HFFc6 (cell line): ENCODE data around the gene PIPOX. TPM values are rescaled to one million over a fixed set of nuclear protein-coding genes. Genes with fewer than 3 reads are reported as not detected.

ENCODE experiments used
- DNase-seq: peaks from one replicate; pipeline ENCODE4 v3.0.0-alpha.2; 2018
- H3K27ac Mint-ChIP-seq: 2 replicates; pipeline ENCODE4 v1.8.0; 2020; ENCODE audit warnings: mild to moderate bottlenecking, mixed read lengths
- H3K27me3 Mint-ChIP-seq: 2 replicates; pipeline ENCODE4 v1.8.0; 2021; ENCODE audit warnings: mild to moderate bottlenecking, moderate library complexity, mixed read lengths; ENCODE audit not compliant: insufficient read depth
- H3K36me3 Mint-ChIP-seq: 2 replicates; pipeline ENCODE4 v1.8.0; 2021; ENCODE audit warnings: low read depth, mixed read lengths
- H3K4me1 Mint-ChIP-seq: 2 replicates; pipeline ENCODE4 v1.8.0; 2020; ENCODE audit warnings: low read depth, mixed read lengths
- H3K4me3 Mint-ChIP-seq: 2 replicates; pipeline ENCODE4 v1.8.0; 2020; ENCODE audit warnings: mild to moderate bottlenecking, moderate library complexity, mixed read lengths
- H3K9me3 Mint-ChIP-seq: 2 replicates; pipeline ENCODE4 v1.8.0; 2020; ENCODE audit warnings: mild to moderate bottlenecking, mixed read lengths
- CTCF ChIP-seq: fragments of 200-600 bp; sonication (generic); IDR thresholded peaks from 2 replicates; pipeline ENCODE4 v1.5.0; 2021; ENCODE audit warnings: antibody characterized with exemption, mild to moderate bottlenecking
- total RNA-seq, 6 experiments: library from RNA; stranded (reverse); fragmentation: NEBNext Ultra II Directional; extraction: Animal tissue kit (Norgen Biotek cat#: 25700); gene quantifications; 2 replicates in 1 of 6; 3 replicates in 5 of 6; pipeline ENCODE4 v1.2.3, GENCODE V29; 2021

Gene PIPOX
- total RNA-seq, 6 experiments from 2014 or later = 0.17 to 0.73 (median 0.44) TPM

GRCh38 chr17:29039764-29040598 is 3.0 kb upstream of the PIPOX start:
- no peak for TF ChIP-seq CTCF
- peaks cover 12% of the 10 kb centered on the region for H3K27me3 Mint-ChIP-seq
- peaks cover 6% of the 10 kb centered on the region for H3K36me3 Mint-ChIP-seq
- peaks cover 13% of the 10 kb centered on the region; the same call in 1 of the 2 replicates for H3K4me1 Mint-ChIP-seq
- DNase-seq = peak; percentile 28
- no peak overlapping the region for H3K27ac Mint-ChIP-seq
- peaks cover 10% of the 10 kb centered on the region for H3K9me3 Mint-ChIP-seq
- H3K4me3 Mint-ChIP-seq = no peak overlapping the region

GRCh38 chr17:29041091-29041490 is 1.9 kb upstream of the PIPOX start:
- H3K9me3 Mint-ChIP-seq = no peaks in the 10 kb centered on the region
- no peak for TF ChIP-seq CTCF
- H3K27me3 Mint-ChIP-seq = peaks cover 17% of the 10 kb centered on the region
- H3K36me3 Mint-ChIP-seq = no peaks in the 10 kb centered on the region
- DNase-seq = no peak
- H3K27ac Mint-ChIP-seq = no peak overlapping the region
- no peak overlapping the region for H3K4me3 Mint-ChIP-seq
- H3K4me1 Mint-ChIP-seq = peaks cover 13% of the 10 kb centered on the region; the same call in 1 of the 2 replicates

GRCh38 chr17:29041571-29041970 is 1.4 kb upstream of the PIPOX start:
- Mint-ChIP-seq H3K36me3 (no peaks in the 10 kb centered on the region), H3K4me3 (no peak overlapping the region), H3K27me3 (peaks cover 21% of the 10 kb centered on the region), H3K27ac (no peak overlapping the region), H3K9me3 (no peaks in the 10 kb centered on the region), H3K4me1 (peaks cover 13% of the 10 kb centered on the region; the same call in 1 of the 2 replicates)
- no peak for DNase-seq
- TF ChIP-seq CTCF = no peak

GRCh38 chr17:29042026-29042678 is 789 bp upstream of the PIPOX start:
- DNase-seq = no peak
- H3K27ac Mint-ChIP-seq = no peak overlapping the region
- TF ChIP-seq CTCF = no peak
- peaks cover 26% of the 10 kb centered on the region for H3K27me3 Mint-ChIP-seq
- no peaks in the 10 kb centered on the region for H3K9me3 Mint-ChIP-seq
- no peaks in the 10 kb centered on the region for H3K36me3 Mint-ChIP-seq
- no peak overlapping the region; the same call in 1 of the 2 replicates for H3K4me3 Mint-ChIP-seq
- peaks cover 13% of the 10 kb centered on the region; the same call in 1 of the 2 replicates for H3K4me1 Mint-ChIP-seq

GRCh38 chr17:29043539-29044145 is 701 bp downstream of the PIPOX start:
- H3K4me3 Mint-ChIP-seq = no peak overlapping the region

More at GRCh38 chr17:29043539-29044145, 701 bp downstream of the PIPOX start:
- no peak for TF ChIP-seq CTCF
- Mint-ChIP-seq H3K36me3 (no peaks in the 10 kb centered on the region), H3K9me3 (no peaks in the 10 kb centered on the region), H3K27me3 (peaks cover 36% of the 10 kb centered on the region), H3K4me1 (peaks cover 19% of the 10 kb centered on the region), H3K27ac (no peak overlapping the region)
- no peak for DNase-seq
